Stimulated activated CD8-positive, alpha-beta memory T cell treated with anti-CD3 and anti-CD28 coated beads, Interleukin-7, amount 100 ng/mL, for 1 hour (primary cell): ENCODE data around the gene MARCKS.

Experiments
- DNase-seq, 2 donors: peaks; one replicate each; pipeline ENCODE4 v3.0.0-alpha.2; 2020; ENCODE audit warnings: low read depth in 2 of 2

The MARCKS gene

DNA sequence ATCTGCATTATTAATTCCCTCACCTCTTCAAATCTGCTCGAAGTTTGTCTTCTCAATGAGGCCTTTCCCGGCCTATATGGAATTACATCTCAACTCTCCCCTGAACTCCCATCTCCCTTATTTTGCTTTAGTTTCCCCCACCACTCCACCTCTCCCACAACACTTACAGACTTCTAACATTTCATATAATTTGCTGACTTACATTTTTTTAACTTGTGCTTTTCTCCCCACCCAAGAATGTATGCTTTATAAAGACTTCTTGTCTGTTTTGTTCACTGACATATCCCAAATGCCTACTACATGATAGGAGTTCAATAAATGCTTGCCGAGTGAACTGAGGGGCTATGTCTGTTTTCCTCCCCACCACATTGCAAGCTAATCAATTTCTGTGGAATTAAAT lies 3.9 kb upstream of the MARCKS start:
- no peak for DNase-seq

- no peak for DNase-seq
Observed at GRCh38 chr6:113854531-113855499, 2.3 kb upstream of the MARCKS start.

DNA sequence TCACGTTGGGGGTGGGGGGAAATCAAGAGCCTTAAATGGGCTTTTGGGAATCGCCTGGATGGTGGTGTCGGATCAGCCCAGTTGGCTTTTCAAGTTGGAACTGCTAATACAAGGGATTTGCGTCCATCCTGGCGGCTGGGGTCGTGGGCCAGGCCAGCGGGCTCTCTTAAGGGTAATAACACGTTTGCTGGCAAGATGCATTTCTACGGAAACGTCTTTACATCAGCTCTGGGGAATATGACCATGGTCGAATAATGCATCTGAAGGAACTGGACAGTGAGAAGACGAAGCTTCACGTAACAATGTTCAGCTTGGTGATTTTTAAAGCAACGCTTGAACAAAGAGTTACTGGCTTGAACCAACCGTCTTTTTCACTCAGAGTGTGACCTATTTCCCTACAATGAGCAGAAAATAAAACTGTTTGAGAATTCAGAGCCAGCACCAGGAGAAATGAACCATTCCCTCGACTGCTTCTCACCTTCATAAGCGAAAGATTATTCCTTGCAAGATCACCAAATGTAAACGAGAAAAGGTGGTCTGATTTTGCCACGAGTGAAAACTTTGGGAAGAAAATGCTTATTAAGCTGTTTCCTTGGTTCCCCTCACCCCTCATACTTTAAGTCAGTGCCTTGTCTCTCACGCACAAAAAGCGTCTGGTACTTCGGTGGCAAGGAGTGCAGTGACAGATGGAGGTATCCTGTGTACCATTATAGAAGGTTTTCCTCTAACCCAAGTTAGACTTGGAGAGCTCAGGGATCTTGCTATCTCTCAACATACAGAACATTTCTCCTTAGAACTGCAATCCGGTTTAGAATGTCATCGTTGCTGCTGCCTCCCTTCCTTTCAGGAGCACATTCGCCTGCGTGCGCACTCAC lies 1.4 kb upstream of the MARCKS start:
- no peak for DNase-seq

GRCh38 chr6:113856375-113856624 lies 845 bp upstream of the MARCKS start:
- DNase-seq: no peak

GRCh38 chr6:113857556-113858479 lies 673 bp downstream of the MARCKS start:
- no peak for DNase-seq

DNA sequence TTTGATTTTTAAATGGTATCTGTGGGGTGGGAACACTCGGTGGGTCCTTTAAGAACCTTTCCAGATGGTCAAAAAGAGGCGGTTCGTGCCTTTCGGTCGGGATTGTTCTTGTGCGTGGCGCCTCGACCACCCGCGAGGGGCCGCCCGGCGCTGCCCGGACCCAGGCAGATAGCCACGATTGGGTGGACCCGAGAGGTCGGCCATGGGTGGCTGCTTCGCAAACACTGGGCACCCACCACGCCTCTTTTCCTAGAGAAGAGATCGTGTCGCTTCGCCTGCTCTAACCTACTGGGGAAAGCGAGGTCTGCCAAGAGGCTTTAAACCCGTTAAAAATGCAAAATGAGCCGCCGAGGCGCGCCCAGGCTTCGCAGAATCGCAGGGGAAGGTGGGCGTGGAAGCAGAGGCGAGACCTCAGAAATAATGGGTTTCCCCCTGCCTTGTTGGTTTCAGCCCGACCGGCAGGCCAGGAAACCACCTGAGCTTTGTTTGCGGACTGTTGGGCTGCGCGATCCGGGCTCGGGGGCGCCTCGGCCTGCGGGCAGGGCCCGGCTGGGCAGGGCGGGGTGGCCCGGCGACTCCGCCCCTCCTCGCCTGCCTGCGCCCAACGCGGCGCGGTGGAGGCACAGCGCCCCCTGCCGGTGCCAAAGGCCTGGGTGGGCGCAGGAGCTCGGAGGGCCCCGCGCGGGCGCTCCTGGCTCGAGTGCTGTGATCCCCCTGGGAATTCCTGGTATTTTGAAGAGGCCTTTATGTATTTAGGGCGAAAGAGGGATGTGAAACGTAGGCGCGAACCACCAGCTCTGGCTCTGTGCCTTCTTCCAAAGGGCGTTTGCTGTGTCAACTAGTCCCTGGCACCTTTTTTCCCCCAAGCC lies 1.6 kb downstream of the MARCKS start:
- DNase-seq: peak; percentile 36 to 46

GRCh38 chr6:113859349-113860180 lies 2.4 kb downstream of the MARCKS start:
- no peak for DNase-seq

DNA sequence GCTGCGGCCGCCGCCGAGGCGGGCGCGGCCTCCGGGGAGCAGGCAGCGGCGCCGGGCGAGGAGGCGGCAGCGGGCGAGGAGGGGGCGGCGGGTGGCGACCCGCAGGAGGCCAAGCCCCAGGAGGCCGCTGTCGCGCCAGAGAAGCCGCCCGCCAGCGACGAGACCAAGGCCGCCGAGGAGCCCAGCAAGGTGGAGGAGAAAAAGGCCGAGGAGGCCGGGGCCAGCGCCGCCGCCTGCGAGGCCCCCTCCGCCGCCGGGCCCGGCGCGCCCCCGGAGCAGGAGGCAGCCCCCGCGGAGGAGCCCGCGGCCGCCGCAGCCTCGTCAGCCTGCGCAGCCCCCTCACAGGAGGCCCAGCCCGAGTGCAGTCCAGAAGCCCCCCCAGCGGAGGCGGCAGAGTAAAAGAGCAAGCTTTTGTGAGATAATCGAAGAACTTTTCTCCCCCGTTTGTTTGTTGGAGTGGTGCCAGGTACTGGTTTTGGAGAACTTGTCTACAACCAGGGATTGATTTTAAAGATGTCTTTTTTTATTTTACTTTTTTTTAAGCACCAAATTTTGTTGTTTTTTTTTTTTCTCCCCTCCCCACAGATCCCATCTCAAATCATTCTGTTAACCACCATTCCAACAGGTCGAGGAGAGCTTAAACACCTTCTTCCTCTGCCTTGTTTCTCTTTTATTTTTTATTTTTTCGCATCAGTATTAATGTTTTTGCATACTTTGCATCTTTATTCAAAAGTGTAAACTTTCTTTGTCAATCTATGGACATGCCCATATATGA lies 3.2 kb downstream of the MARCKS start:
- DNase-seq: no peak

- no peak for DNase-seq
Observed at GRCh38 chr6:113862112-113862511, 5.0 kb downstream of the MARCKS start.

DNA sequence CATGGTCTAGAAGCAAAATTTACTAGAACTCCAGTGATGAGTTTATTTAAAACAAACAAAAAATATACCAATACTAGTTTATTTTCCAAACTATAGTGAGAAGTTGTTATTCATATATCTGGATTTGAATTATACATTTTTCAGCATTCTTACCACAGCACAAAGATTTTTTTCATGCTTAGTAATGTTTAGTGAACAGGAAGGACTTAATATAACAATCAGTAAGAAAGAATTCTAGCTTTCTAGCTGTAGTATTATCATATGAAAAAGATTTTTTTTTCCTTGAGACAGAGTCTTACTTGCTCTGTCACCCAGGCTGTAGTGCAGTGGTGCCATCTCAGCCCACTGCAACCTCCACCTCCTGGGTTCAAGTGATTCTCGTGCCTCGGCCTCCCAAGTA lies 13.8 kb downstream of the MARCKS start:
- no peak for DNase-seq

DNA sequence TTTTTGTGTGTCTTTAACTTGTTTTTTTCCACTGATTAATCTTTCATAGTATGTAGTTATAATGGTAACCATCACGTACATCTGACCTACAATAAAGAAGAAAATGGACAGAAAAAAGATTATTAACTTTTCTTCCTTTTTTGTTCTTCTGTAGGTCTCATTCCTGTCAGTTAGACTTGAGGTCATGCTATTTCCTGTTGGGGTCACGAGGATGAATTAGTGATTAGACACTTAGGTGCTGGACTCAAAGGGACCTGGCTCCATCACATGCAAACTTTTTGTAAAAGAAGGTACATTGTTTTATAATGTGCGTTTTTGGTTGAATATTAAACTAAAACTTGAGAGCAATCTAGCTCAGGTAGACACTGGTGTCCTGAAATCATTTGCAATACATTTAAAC lies 14.8 kb downstream of the MARCKS start:
- no peak for DNase-seq

DNA sequence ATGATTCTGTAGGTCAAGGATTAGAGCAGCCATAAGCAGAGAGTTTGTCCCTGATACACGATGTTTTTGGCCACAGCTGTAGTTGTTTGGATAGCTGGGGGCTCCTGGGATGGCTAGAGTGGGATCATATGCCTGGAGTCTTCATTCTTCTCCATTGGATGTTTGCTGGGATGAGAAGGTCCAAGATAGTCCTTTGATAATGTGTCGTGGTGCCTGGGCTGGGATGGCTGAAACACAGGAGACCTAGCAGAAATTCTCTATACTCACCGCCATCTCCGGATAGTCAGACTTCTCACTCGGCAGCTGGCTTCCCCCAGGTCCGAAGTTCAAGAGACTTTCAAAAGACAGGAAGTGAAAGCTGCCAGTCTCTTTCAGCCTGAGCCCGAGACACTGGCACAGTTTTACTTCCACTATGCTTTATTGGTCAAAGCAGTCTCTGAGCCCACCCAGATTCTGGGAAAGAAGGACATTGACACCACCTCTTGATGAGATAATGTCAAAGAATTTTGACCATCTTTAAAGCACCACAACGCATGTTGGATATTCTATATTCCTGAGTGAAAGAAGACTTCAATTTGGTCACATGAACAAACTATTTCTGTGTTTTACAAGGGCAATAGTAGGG lies 16.0 kb downstream of the MARCKS start:
- no peak for DNase-seq

GRCh38 chr6:113875470-113875869 lies 18.3 kb downstream of the MARCKS start:
- no peak for DNase-seq

DNA sequence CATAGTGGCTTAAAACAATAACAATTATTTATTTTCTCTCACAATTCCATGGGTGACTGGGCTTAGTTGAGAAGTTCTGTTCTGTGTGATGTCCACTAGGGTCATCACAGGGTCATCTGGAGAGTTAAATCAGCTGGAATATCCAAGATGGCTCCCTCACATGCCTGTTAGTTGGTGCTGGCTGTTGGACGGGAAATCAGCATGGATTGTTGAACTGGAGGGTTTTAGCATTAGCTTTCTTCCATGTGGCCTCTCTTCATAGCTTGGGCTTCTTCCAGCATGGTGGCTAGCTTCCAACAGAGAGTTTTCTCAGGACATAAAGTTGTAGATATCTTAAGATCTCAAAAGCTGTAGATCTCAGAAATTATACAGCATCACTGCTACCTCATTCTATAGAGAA lies 19.6 kb downstream of the MARCKS start:
- no peak for DNase-seq

DNA sequence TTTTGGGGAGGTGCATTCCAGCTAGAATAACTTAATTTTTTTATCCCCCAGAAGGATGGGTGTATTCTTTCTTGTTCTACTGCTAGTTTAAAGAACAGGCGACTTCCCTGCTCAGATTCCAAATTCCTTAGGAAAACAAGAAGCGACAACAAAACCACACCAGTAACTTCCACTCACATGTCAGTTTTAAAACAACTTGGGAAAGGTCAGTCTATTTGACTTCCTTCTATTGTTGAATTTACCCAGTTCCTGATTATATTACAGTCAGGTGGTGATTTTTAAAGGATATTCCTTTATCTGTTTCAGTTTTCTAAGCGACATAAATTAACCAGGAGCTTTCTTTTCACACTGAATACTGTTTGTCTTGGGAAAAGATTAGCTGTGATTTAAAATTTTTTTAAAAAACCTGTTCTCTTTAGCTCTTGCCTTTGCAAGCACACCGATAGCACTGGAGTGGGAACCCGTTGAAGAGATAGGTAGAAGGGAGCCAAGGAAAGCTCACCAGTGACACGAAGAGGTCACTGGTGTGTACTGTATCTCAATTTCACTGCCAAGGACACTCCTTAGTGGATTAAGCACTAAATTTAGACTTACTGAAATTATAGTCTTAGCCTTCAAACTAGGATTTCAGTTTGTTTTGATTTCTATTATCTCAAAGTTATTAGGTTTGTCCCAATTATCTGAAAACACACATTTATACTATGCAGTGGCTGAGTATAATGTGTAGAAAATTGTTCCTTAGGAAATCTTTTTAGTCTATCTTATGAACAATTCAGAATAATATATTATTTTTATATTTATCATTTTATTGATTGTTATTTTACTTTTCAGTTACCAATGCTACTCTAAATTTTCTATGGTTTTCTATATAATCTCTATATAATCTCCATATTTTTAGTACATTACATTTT lies 22.3 kb downstream of the MARCKS start:
- no peak for DNase-seq

GRCh38 chr6:113881478-113881980 lies 24.4 kb downstream of the MARCKS start:
- no peak for DNase-seq

DNA sequence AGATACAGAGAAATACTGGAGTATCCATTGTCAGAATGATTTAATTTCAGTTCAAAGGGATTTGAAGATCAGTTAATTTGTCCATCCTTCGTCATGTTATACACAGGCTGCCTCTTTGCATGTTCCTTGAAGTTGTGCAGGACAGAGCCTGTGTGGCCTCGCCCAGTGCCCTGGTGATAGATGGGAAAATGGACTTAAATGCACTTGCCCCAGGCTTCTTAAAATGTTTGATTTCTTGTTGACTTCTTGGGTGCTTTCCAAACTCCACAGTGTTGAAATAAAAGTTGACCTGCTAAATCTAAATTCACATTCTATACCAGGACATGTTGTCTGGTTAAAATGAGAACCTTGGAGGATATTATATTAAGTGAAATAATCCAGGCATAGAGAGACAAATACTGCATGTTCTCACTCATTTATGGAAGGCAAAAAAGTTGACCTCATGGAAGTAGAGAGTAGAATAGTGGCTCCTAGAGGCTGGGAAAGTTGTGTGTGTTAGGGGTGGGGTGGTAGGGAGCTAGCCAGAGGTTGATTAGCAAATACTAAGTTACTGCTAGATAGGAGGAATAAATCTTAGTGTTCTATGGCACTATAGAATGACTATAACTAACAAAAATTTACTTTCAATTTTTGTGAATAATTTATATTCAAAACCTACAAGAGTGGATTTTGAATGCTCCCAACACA lies 25.3 kb downstream of the MARCKS start:
- DNase-seq: no peak
